ENCODE data around the gene SLC1A4.

DNA sequence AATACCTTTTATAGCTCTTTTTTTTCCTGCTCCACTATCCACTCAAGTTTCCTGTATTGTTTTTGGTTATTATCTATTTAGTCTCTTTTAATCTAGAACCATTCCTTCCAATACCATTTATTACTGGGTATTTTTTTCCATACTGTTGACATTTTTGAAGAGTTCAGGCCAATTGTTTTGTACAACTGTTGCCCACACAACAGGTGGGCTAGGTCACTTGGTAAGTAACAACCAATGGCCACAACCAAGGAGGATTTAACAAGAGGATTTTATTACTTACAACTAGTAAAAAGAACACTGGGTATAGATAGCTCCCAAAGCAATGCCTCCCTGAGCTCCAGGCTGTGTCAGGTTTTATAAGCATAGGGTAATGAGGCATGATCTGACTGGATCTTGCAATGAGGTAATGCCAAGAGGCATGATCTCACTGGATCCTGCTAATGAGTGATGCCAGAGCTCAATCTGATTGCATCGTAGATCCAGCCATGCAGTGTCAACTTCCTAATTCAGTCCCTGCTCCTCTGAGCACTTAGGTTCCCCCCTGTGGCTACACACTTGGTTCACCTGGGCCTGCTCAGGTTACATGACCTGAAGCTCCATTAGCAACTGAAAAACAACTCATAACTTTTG, 59.9 kb downstream of the SLC1A4 start:
- TF ChIP-seq CTCF (IDR thresholded peaks at IDR 0.05; ENCODE audit: low read depth, low read length, missing input control) = no peak
- TF ChIP-seq MAX (IDR thresholded peaks at IDR 0.05) = no peak
- no peak for TF ChIP-seq RAD21 (IDR thresholded peaks at IDR 0.05)
- TF ChIP-seq REST (IDR thresholded peaks at IDR 0.05) = no peak
- TF ChIP-seq SP1 (IDR thresholded peaks at IDR 0.05) = no peak
- TF ChIP-seq YY1 (IDR thresholded peaks at IDR 0.05) = no peak
- no peak for TF ChIP-seq GABPA (IDR thresholded peaks at IDR 0.05 in 1 of 2, conservative IDR thresholded peaks at IDR 0.05 in 1 of 2)
- TF ChIP-seq TAF1 (conservative IDR thresholded peaks at IDR 0.05) = no peak
- TF ChIP-seq FOXA1 (IDR thresholded peaks at IDR 0.05) = no peak

Measured in liver (tissue), 3 donors.